Heart left ventricle (tissue), 16 donors: ENCODE results near the gene TBX5. TPM values are rescaled to one million over a fixed set of nuclear protein-coding genes. Genes with fewer than 3 reads are reported as not detected.

Experiments
- ATAC-seq, 4 donors: fragments of 200-7000 bp; cut with Tn5 transposase; one replicate each; pipeline ENCODE4 v1.9.1; 2020 to 2022; ENCODE audit warnings: moderate library complexity in 4 of 4, mild to moderate bottlenecking in 3 of 4, moderate number of reproducible peaks in 1 of 4
- DNase-seq, 5 donors: peaks; one replicate each; pipeline ENCODE4 v3.0.0-alpha.2; 2020
- H3K27ac ChIP-seq, 12 donors: fragments of 200-600 bp; sonication (generic) in 4 of 12; one replicate each; pipeline versions ENCODE4 v1.5.0 to v1.8.0; 2016 to 2022; ENCODE audit warnings: mild to moderate bottlenecking in 2 of 12
- H3K27me3 ChIP-seq, 9 donors: fragments of 200-600 bp; sonication (generic) in 2 of 9; one replicate each; pipeline versions ENCODE4 v1.5.1 to v1.8.0; 2016 to 2022; ENCODE audit warnings: mild to moderate bottlenecking in 3 of 9
- H3K36me3 ChIP-seq, 9 donors: fragments of 200-600 bp; sonication (generic) in 2 of 9; one replicate each; pipeline versions ENCODE4 v1.5.0 to v1.8.0; 2018 to 2022; ENCODE audit warnings: mild to moderate bottlenecking in 2 of 9
- H3K4me1 ChIP-seq, 12 donors: fragments of 200-600 bp; sonication (generic) in 4 of 12; one replicate each; pipeline versions ENCODE4 v1.5.0 to v1.8.0; 2016 to 2022; ENCODE audit warnings: mild to moderate bottlenecking in 3 of 12
- H3K4me3 ChIP-seq, 12 donors: fragments of 200-600 bp; sonication (generic) in 4 of 12; one replicate each; pipeline versions ENCODE4 v1.5.0 to v1.8.0; 2017 to 2022; ENCODE audit warnings: mild to moderate bottlenecking in 9 of 12, moderate library complexity in 4 of 12
- H3K9me3 ChIP-seq, 12 donors: fragments of 200-600 bp; sonication (generic) in 4 of 12; one replicate each; pipeline versions ENCODE4 v1.5.0 to v1.8.0; 2016 to 2022; ENCODE audit warnings: mild to moderate bottlenecking in 1 of 12
- POLR2A ChIP-seq, 2 donors: fragments of 450-650 bp; IDR thresholded peaks; one replicate each; pipeline ENCODE4 v1.6.1; 2017; ENCODE audit warnings: antibody characterized with exemption in 2 of 2, mild to moderate bottlenecking in 2 of 2, moderate library complexity in 2 of 2
- WGBS, 4 donors: extraction: QIAGEN DNeasy Blood & Tissue Kit in 2 of 4; methylation state at CpG; one replicate each; pipeline versions ENCODE4 v1.1.5 to v1.1.7; 2013 to 2018; 5-methylcytosine and 5-hydroxymethylcytosine counted together
- intact Hi-C, 10 donors: fragments of 100-400 bp; cut with DNase I; formaldehyde crosslinking; loops; one replicate each; pipeline versions ENCODE4 v1.11.1 to v1.14.2; 2022
- polyA plus RNA-seq, 2 donors: library from polyadenylated mRNA; stranded (reverse); fragments of 200-250 nt; gene quantifications; one replicate each; pipeline ENCODE4 v1.2.3, GENCODE V29; 2013
- total RNA-seq, 9 donors: library from RNA; depleted of rRNA in 2 of 9; stranded (reverse); fragments of >200 nt in 2 of 9; fragmentation: NEBNext Ultra II Directional in 3 of 9; extraction: Animal tissue kit (Norgen Biotek cat#: 25700) in 3 of 9; gene quantifications; one replicate each; pipeline versions ENCODE4 v1.1.0 to v1.2.4, GENCODE V29; 2016 to 2023
- TF ChIP-seq, protein P1 (sequence below), 12 donors: fragments of 200-600 bp; sonication (generic) in 4 of 12; IDR thresholded peaks; one replicate each; pipeline versions ENCODE4 v1.5.0 to v1.8.0; 2018 to 2022; ENCODE audit warnings: antibody characterized with exemption in 12 of 12, mild to moderate bottlenecking in 5 of 12
- donor health status: ischemic (EF 13 %, LVEDD 7.1; RV severe dilation, severe dysfunction).
- donor health status: healthy with polysubstance abuse.
- donor health status: DM: no; HTN: yes; CAD: no.
- donor health status: DM: no; HTN: no; CAD: no.
- donor health status: ischemic (EF 25% LVEDD 6.9; RV normal size, moderate dysfunction).
- donor health status: ischemic (EF 25% LVEDD 5.7; RV mildly dilated, moderate dysfunction).
- donor health status: healthy.
- donor health status: DM: yes; HTN: yes; CAD: no.
- donor health status: ischemic (EF 35%, LVEDD 5.7; RV mildly dilated, moderate dysfunction).
- donor health status: nonischemic (EF 11% LVEDD 7.7; RV severe dilation, severe dysfunction).
- donor health status: DM: yes; HTN: yes; CAD: no.
- donor health status: PGD.
- donor health status: ischemic (EF 29% LVEDD 5.4; RV normal size, mild dysfunction).
- donor health status: nonischemic (EF 23%, LVEDD 6.1; RV moderate dilation, normal function).

TBX5 gene
- total and polyA plus RNA-seq, 11 donors: 8.1 to 74.5 (median 42.5) TPM

DNA sequence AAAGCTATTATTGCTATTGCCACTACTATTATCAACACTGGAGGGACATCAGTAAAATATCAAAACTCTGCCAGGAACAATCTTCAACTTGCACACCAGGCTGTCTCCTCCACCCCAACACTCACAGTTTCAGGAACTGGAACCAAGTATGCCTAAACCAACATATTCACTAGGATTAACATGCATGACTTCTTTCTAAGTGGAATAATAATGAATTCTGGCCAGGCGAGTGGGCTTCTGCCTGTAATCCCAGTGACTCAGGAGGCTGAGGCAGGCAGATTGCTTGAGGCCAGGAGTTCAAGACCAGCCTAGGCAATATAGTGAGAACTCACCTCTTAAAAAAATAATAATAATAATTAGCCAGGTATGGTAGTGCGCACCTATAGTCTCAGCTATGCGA lies 58.1 kb downstream of the TBX5 start:
- Histone ChIP-seq H3K4me3 (no peak overlapping the region), H3K36me3 (peaks cover 0 to under 1% (median 0%) of the 10 kb centered on the region in 9 donors), H3K27ac (no peak overlapping the region), H3K27me3 (no peaks in the 10 kb centered on the region), H3K9me3 (no peaks in the 10 kb centered on the region), H3K4me1 (no peaks in the 10 kb centered on the region)
- no peak for TF ChIP-seq POLR2A (IDR thresholded peaks at IDR 0.05)
- TF ChIP-seq, protein P1, sequence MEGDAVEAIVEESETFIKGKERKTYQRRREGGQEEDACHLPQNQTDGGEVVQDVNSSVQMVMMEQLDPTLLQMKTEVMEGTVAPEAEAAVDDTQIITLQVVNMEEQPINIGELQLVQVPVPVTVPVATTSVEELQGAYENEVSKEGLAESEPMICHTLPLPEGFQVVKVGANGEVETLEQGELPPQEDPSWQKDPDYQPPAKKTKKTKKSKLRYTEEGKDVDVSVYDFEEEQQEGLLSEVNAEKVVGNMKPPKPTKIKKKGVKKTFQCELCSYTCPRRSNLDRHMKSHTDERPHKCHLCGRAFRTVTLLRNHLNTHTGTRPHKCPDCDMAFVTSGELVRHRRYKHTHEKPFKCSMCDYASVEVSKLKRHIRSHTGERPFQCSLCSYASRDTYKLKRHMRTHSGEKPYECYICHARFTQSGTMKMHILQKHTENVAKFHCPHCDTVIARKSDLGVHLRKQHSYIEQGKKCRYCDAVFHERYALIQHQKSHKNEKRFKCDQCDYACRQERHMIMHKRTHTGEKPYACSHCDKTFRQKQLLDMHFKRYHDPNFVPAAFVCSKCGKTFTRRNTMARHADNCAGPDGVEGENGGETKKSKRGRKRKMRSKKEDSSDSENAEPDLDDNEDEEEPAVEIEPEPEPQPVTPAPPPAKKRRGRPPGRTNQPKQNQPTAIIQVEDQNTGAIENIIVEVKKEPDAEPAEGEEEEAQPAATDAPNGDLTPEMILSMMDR (IDR thresholded peaks at IDR 0.05): no peak
- intact Hi-C loops: loop anchor here in 3 of 10 donors (5.0 to 10.0 kb wide), 3 partner anchors 127 to 176 kb away; no protein-coding TSS in a partner anchor
- ATAC-seq (no peak), DNase-seq (no peak)
- 80 to 91% (median 90%) methylated on average over 3 of the region's 3 CpGs for WGBS, 4 donors

DNA sequence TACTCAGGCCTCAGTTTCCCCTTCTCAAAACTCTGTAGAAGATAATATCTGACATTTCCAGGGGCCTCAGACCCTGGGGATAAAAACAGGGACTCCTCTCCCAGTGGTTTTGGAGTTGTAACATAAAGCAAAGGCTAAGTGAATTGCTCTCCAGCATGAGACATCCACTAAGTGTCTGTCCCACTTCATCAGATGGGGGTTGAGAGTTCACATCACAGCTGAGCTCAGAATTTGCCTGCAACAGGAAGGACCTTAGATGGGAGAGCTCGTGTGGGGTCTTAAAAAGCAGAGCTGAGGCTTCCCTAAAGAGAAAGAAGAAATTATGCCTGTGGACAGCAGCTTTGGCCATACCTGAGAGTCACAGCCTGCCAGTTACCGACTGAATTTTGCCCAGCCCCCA lies 61.1 kb downstream of the TBX5 start:
- H3K27me3 ChIP-seq: no peaks in the 10 kb centered on the region
- TF ChIP-seq POLR2A (IDR thresholded peaks at IDR 0.05): no peak
- TF ChIP-seq, protein P1 (IDR thresholded peaks at IDR 0.05): no peak
- H3K9me3 ChIP-seq: no peaks in the 10 kb centered on the region
- no peaks in the 10 kb centered on the region for H3K4me1 ChIP-seq
- H3K4me3 ChIP-seq: no peak overlapping the region
- intact Hi-C loops: loop anchor here in 3 of 10 donors (5.0 to 10.0 kb wide), 3 partner anchors 130 to 173 kb away; no protein-coding TSS in a partner anchor
- DNase-seq (no peak), ATAC-seq (no peak)
- H3K36me3 ChIP-seq: no peaks in the 10 kb centered on the region
- WGBS, 4 donors: 57 to 68% (median 65%) methylated on average over 2 of the region's 2 CpGs
- H3K27ac ChIP-seq: no peak overlapping the region

DNA sequence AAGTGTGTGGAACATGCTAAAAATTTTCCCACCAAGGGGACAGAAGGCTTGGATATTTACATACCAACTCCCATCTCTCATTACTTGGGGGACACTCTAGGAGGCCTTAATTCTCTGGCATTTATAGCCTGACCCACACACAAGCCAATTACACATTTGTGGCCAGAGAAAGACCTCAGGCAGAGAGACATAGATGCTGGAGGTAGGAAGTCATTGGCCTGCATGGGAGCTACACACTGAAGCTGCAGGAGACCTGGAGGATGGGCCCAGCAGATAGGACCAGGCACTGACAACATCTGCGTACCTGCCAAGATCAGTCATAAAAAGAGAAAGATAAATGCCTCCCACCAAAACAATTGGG lies 61.7 kb downstream of the TBX5 start:
- ATAC-seq: no peak
- DNase-seq: no peak
- Histone ChIP-seq H3K4me3 (no peak overlapping the region), H3K4me1 (no peaks in the 10 kb centered on the region), H3K27ac (no peak overlapping the region), H3K27me3 (no peaks in the 10 kb centered on the region), H3K36me3 (no peaks in the 10 kb centered on the region), H3K9me3 (no peaks in the 10 kb centered on the region)
- 79 to 93% (median 90%) methylated on average over 1 of the region's 1 CpG for WGBS, 4 donors
- no peak for TF ChIP-seq POLR2A (IDR thresholded peaks at IDR 0.05)
- TF ChIP-seq, protein P1 (IDR thresholded peaks at IDR 0.05): no peak
- intact Hi-C loops: loop anchor here in 2 of 10 donors (10.0 kb wide), 2 partner anchors 131 to 169 kb away; no protein-coding TSS in a partner anchor

DNA sequence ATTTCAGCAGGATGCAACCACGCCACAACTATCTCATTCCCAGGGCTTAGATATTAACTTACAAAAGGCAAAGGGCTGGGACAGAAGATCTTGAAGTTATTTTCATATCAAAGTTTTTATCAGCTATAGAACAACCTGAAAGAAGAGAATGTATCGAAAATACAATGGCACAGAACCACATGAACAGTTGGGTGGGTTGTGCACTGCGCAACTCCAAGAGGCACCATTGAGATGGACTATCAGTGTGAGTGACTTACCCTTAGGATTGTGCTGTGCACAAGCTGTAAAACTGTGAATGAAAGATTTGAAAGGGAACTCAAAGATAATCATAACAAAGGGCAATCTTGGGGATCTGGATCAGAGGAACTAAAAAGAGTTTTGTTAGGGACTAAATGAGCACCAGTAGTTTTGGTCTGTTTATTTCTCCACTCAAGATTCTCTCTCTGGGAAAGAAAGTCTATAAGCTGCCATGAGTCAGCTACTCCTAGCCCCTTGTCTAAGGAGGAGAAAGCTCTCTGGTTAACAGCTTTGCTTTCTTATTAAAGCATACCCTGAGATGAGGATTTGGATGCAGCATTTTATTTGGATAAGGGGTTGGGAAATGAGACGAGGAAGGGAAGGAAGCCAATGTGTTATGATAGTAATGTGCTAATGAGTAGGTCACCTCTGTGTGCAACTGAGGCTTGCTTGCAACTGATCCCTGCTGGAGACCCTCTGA lies 62.2 kb downstream of the TBX5 start:
- DNase-seq: no peak

More for the DNA sequence above, 62.2 kb downstream of the TBX5 start:
- Histone ChIP-seq H3K4me3 (no peak overlapping the region), H3K9me3 (no peaks in the 10 kb centered on the region), H3K4me1 (no peaks in the 10 kb centered on the region), H3K27me3 (no peaks in the 10 kb centered on the region), H3K36me3 (no peaks in the 10 kb centered on the region), H3K27ac (no peak overlapping the region)
- 68 to 81% (median 73%) methylated on average over 4 of the region's 4 CpGs for WGBS, 4 donors
- no peak for TF ChIP-seq POLR2A (IDR thresholded peaks at IDR 0.05)
- TF ChIP-seq, protein P1 (IDR thresholded peaks at IDR 0.05): no peak
- no peak for ATAC-seq
- intact Hi-C loops: loop anchor here in 2 of 10 donors (10.0 kb wide), 2 partner anchors 131 to 169 kb away; no protein-coding TSS in a partner anchor
